ENCODE measurements around the gene DNER. TPM values are rescaled to one million over a fixed set of nuclear protein-coding genes. Genes with fewer than 3 reads are reported as not detected.

The DNER gene
- total RNA-seq, 1 donor from 2014 or later, result not detected

- no peak for DNase-seq (ENCODE audit: low spot score)
- Mint-ChIP-seq H3K4me3 (ENCODE audit: unreplicated experiment) (no peak overlapping the region), H3K27ac (ENCODE audit: unreplicated experiment) (no peak overlapping the region), H3K36me3 (ENCODE audit: low read depth) (no peaks in the 10 kb centered on the region), H3K4me1 (ENCODE audit: low read depth) (no peaks in the 10 kb centered on the region), H3K27me3 (ENCODE audit: low read depth) (peaks cover 5% of the 10 kb centered on the region), H3K9me3 (ENCODE audit: low read depth) (no peaks in the 10 kb centered on the region)
- TF ChIP-seq CTCF (IDR thresholded peaks at IDR 0.05), result no peak
These were observed 59.9 kb downstream of the DNER start for GRCh38 chr2:229654437-229654836.

DNA sequence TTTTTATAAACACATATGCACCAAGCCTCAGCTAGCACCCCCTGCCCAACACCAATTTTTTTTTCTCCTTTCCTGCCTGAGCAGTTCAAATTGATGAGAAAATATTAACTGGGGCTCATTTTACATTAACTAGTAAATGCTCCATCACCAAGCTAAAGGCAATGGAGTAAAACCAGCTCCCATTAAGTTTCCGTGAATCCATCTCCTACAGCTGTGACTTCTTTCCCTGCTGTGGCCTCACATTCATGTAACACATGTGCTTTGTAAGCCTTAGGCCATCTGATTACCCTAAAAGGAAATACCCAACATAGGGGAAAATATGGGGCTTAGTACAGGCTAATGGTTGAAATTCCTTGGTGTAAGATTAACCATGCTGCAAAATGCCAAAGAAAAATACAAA, 60.8 kb downstream of the DNER start:
- no peaks in the 10 kb centered on the region for H3K36me3 Mint-ChIP-seq (ENCODE audit: low read depth)
- H3K9me3 Mint-ChIP-seq (ENCODE audit: low read depth), result no peaks in the 10 kb centered on the region
- H3K4me3 Mint-ChIP-seq (ENCODE audit: unreplicated experiment), result no peak overlapping the region
- DNase-seq (ENCODE audit: low spot score), result no peak
- no peak for TF ChIP-seq CTCF (IDR thresholded peaks at IDR 0.05)
- H3K27me3 Mint-ChIP-seq (ENCODE audit: low read depth), result peaks cover 5% of the 10 kb centered on the region
- no peaks in the 10 kb centered on the region for H3K4me1 Mint-ChIP-seq (ENCODE audit: low read depth)
- H3K27ac Mint-ChIP-seq (ENCODE audit: unreplicated experiment), result no peak overlapping the region

- no peak for DNase-seq (ENCODE audit: low spot score)
- H3K4me1 Mint-ChIP-seq (ENCODE audit: low read depth), result no peaks in the 10 kb centered on the region
- peaks cover 5% of the 10 kb centered on the region for H3K27me3 Mint-ChIP-seq (ENCODE audit: low read depth)
- no peak overlapping the region for H3K4me3 Mint-ChIP-seq (ENCODE audit: unreplicated experiment)
- TF ChIP-seq CTCF (IDR thresholded peaks at IDR 0.05), result no peak
- H3K36me3 Mint-ChIP-seq (ENCODE audit: low read depth), result no peaks in the 10 kb centered on the region
- H3K9me3 Mint-ChIP-seq (ENCODE audit: low read depth), result no peaks in the 10 kb centered on the region
- no peak overlapping the region for H3K27ac Mint-ChIP-seq (ENCODE audit: unreplicated experiment)
These were observed 61.6 kb downstream of the DNER start for GRCh38 chr2:229652796-229653195.

GRCh38 chr2:229650901-229651300, 63.5 kb downstream of the DNER start:
- H3K9me3 Mint-ChIP-seq (ENCODE audit: low read depth), result no peaks in the 10 kb centered on the region
- no peak for TF ChIP-seq CTCF (IDR thresholded peaks at IDR 0.05)
- peaks cover 4% of the 10 kb centered on the region for H3K27me3 Mint-ChIP-seq (ENCODE audit: low read depth)
- no peak for DNase-seq (ENCODE audit: low spot score)
- no peak overlapping the region for H3K4me3 Mint-ChIP-seq (ENCODE audit: unreplicated experiment)
- no peaks in the 10 kb centered on the region for H3K36me3 Mint-ChIP-seq (ENCODE audit: low read depth)
- no peaks in the 10 kb centered on the region for H3K4me1 Mint-ChIP-seq (ENCODE audit: low read depth)
- no peak overlapping the region for H3K27ac Mint-ChIP-seq (ENCODE audit: unreplicated experiment)

- no peak for TF ChIP-seq CTCF (IDR thresholded peaks at IDR 0.05)
- no peak for DNase-seq (ENCODE audit: low spot score)
- Mint-ChIP-seq H3K36me3 (ENCODE audit: low read depth) (no peaks in the 10 kb centered on the region), H3K27ac (ENCODE audit: unreplicated experiment) (no peak overlapping the region), H3K9me3 (ENCODE audit: low read depth) (no peaks in the 10 kb centered on the region), H3K4me1 (ENCODE audit: low read depth) (no peaks in the 10 kb centered on the region), H3K27me3 (ENCODE audit: low read depth) (no peaks in the 10 kb centered on the region), H3K4me3 (ENCODE audit: unreplicated experiment) (no peak overlapping the region)
These were observed 64.3 kb downstream of the DNER start for GRCh38 chr2:229650059-229650458.
